HG02970 (cell line): ENCODE data around the gene NOX5.

Experiments used
- ATAC-seq: cut with Tn5 transposase; IDR thresholded peaks from one replicate; pipeline ENCODE4 v1.9.1; 2021; ENCODE audit warnings: mild to moderate bottlenecking, moderate library complexity, moderate number of reproducible peaks; ENCODE audit not compliant: unreplicated experiment, low FRiP score

Gene NOX5

GRCh38 chr15:69075440-69075839, 60.9 kb downstream of the NOX5 start:
- no peak for ATAC-seq

GRCh38 chr15:69076756-69077155, 62.3 kb downstream of the NOX5 start:
- no peak for ATAC-seq

- no peak for ATAC-seq
These were observed 64.1 kb downstream of the NOX5 start for GRCh38 chr15:69078638-69079037.

GRCh38 chr15:69080295-69081248, 66.1 kb downstream of the NOX5 start:
- no peak for ATAC-seq

GRCh38 chr15:69081310-69082004, 67.0 kb downstream of the NOX5 start:
- no peak for ATAC-seq

- no peak for ATAC-seq
These were observed 67.6 kb downstream of the NOX5 start for GRCh38 chr15:69082021-69082502.

GRCh38 chr15:69082554-69082953, 68.1 kb downstream of the NOX5 start:
- no peak for ATAC-seq

- ATAC-seq, result no peak
These were observed 70.0 kb downstream of the NOX5 start for GRCh38 chr15:69084404-69085030.

GRCh38 chr15:69085325-69086081, 71.0 kb downstream of the NOX5 start:
- no peak for ATAC-seq

- no peak for ATAC-seq
These were observed 72.1 kb downstream of the NOX5 start for GRCh38 chr15:69086427-69087204.

- no peak for ATAC-seq
These were observed 73.0 kb downstream of the NOX5 start for GRCh38 chr15:69087366-69087976.

GRCh38 chr15:69088300-69088965, 73.9 kb downstream of the NOX5 start:
- no peak for ATAC-seq

- no peak for ATAC-seq
These were observed 74.8 kb downstream of the NOX5 start for GRCh38 chr15:69089258-69089657.

- no peak for ATAC-seq
These were observed 75.9 kb downstream of the NOX5 start for GRCh38 chr15:69090197-69090948.

- no peak for ATAC-seq
These were observed 77.2 kb downstream of the NOX5 start for GRCh38 chr15:69091654-69092053.

GRCh38 chr15:69092159-69092558, 77.7 kb downstream of the NOX5 start:
- ATAC-seq, result no peak

- no peak for ATAC-seq
These were observed 78.6 kb downstream of the NOX5 start for GRCh38 chr15:69093127-69093526.

GRCh38 chr15:69093614-69094013, 79.1 kb downstream of the NOX5 start:
- no peak for ATAC-seq
